K562 (cell line): Measurements from ENCODE around the gene LRRC51. TPM values are rescaled to one million over a fixed set of nuclear protein-coding genes. Genes with fewer than 3 reads are reported as not detected.

Experiments
- ATAC-seq: fragments of 200-7000 bp; cut with Tn5 transposase; 3 replicates; pipeline ENCODE4 v1.9.1; 2020; ENCODE audit warnings: moderate library complexity
- BruUV-seq: library from RNA; stranded (reverse); fragments of 400-500 nt; replicated peaks from 2 replicates; lab custom pipeline; 2021; lab: Mats Ljungman, UMichigan
- CTCF ChIA-PET: fragments of 300-600 bp; formaldehyde crosslinking; extraction: SDS; loops from one replicate; lab custom pipeline; 2021; ENCODE audit warnings: low intra/inter-chr PET ratio; lab: Yijun Ruan, JAX
- POLR2A ChIA-PET: fragments of 300-600, 350-650 bp; sonication (Branson Sonifier 250); formaldehyde crosslinking; extraction: SDS; loops from one replicate; lab custom pipeline; 2021; ENCODE audit warnings: antibody characterized with exemption, inconsistent platforms; lab: Yijun Ruan, JAX
- DNase-seq, 4 experiments: peaks; one replicate each; pipeline versions ENCODE4 v3.0.0 to v3.0.0-alpha.2; 2011 to 2018; ENCODE audit warnings: low spot score in 3 of 4, mixed read lengths in 3 of 4; ENCODE audit errors: extremely low read depth in 1 of 4
- FAIRE-seq: peaks from 2 replicates; lab custom pipeline; 2011; peaks lifted over from hg19 to GRCh38; lab: Jason Lieb, UNC
- H2AFZ ChIP-seq: 2 replicates; pipeline ENCODE4 v1.6.0; 2011; ENCODE audit warnings: low read depth, low read length, control low read depth, inconsistent platforms
- H3K27ac ChIP-seq: fragments of 200-600 bp; 3 replicates; pipeline ENCODE4 v1.8.0; 2011; ENCODE audit warnings: low read depth, mild to moderate bottlenecking, control low read depth, inconsistent platforms, low read length, moderate library complexity, mixed read lengths; ENCODE audit errors: extremely low read depth
- H3K27me3 ChIP-seq, 2 experiments: fragments of 300-600 bp in 1 of 2; 2 replicates in 1 of 2; 3 replicates in 1 of 2; pipeline versions ENCODE4 v1.6.0 to v1.8.0; 2011; ENCODE audit warnings: inconsistent platforms in 2 of 2, low read length in 2 of 2, mild to moderate bottlenecking in 1 of 2, mixed read lengths in 1 of 2, moderate library complexity in 1 of 2; ENCODE audit not compliant: control insufficient read depth in 2 of 2, insufficient read depth in 2 of 2
- H3K36me3 ChIP-seq: fragments of 300-600 bp; 3 replicates; pipeline ENCODE4 v1.8.0; 2011; ENCODE audit warnings: mild to moderate bottlenecking, low read length, inconsistent platforms; ENCODE audit not compliant: control insufficient read depth, insufficient read depth
- H3K4me1 ChIP-seq, 2 experiments: fragments of 200-600 bp in 1 of 2; replicated peaks in 1 of 2; 2 replicates in 1 of 2; 3 replicates in 1 of 2; pipeline versions ENCODE4 v1.5.1 to v1.8.0; 2011; ENCODE audit warnings: inconsistent platforms in 2 of 2, low read length in 2 of 2, mild to moderate bottlenecking in 1 of 2, mixed read lengths in 1 of 2, moderate library complexity in 1 of 2; ENCODE audit not compliant: control insufficient read depth in 2 of 2, insufficient read depth in 2 of 2
- H3K4me2 ChIP-seq: 2 replicates; pipeline ENCODE4 v1.6.1; 2011; ENCODE audit warnings: low read length, control low read depth, inconsistent platforms, mixed read lengths; ENCODE audit not compliant: insufficient read depth
- H3K4me3 ChIP-seq: fragments of 200-600 bp; sonication (generic), shearing (Covaris generic); 2 replicates; pipeline ENCODE4 v1.5.1; 2016; ENCODE audit warnings: control low read depth, inconsistent platforms
- H3K79me2 ChIP-seq: fragments of 200-600 bp; 3 replicates; pipeline ENCODE4 v1.8.0; 2011; ENCODE audit warnings: low read length, inconsistent platforms; ENCODE audit not compliant: control insufficient read depth, insufficient read depth
- H3K9ac ChIP-seq, 2 experiments: 2 replicates each; pipeline versions ENCODE4 v1.6.0 to v1.6.1; 2011; ENCODE audit warnings: low read depth in 2 of 2, low read length in 2 of 2, control low read depth in 1 of 2, inconsistent platforms in 1 of 2, mild to moderate bottlenecking in 1 of 2, mixed read lengths in 1 of 2; ENCODE audit not compliant: insufficient read depth in 1 of 2
- H3K9me1 ChIP-seq: one replicate; pipeline ENCODE4 v1.6.0; 2011; ENCODE audit warnings: inconsistent platforms, mild to moderate bottlenecking, low read length, moderate library complexity; ENCODE audit not compliant: control insufficient read depth, insufficient read depth
- H3K9me3 ChIP-seq: replicated peaks from 2 replicates; pipeline ENCODE4 v1.5.1; 2011; ENCODE audit warnings: low read depth, low read length, inconsistent platforms; ENCODE audit not compliant: control insufficient read depth, insufficient read depth
- H4K20me1 ChIP-seq: replicated peaks from 2 replicates; pipeline ENCODE4 v1.6.1; 2011; ENCODE audit warnings: low read length, inconsistent platforms, mixed read lengths; ENCODE audit not compliant: control insufficient read depth, insufficient read depth
- MAZ ChIP-seq, 2 experiments: fragments of 450-650 bp in 1 of 2; sonication (generic) in 1 of 2; formaldehyde crosslinking; IDR thresholded peaks in 1 of 2; conservative IDR thresholded peaks in 1 of 2; 2 replicates each; pipeline versions ENCODE4 v1.4.0 to v1.5.0; 2020; ENCODE audit warnings: mild to moderate bottlenecking in 1 of 2, missing genetic modification reagents in 1 of 2
- ZNF347 ChIP-seq: fragments of 450-650 bp; formaldehyde crosslinking; IDR thresholded peaks from 2 replicates; pipeline ENCODE4 v1.4.0; 2020; ENCODE audit warnings: low read depth, mild to moderate bottlenecking, moderate library complexity
- WGBS: fragments of 100-300 bp; shearing (Covaris generic); methylation state at CpG from one replicate; pipeline ENCODE4 v1.1.6; 2016; ENCODE audit warnings: low coverage, mixed read lengths; ENCODE audit not compliant: insufficient coverage; ENCODE audit errors: missing lambda C conversion rate; 5-methylcytosine and 5-hydroxymethylcytosine counted together
- in situ Hi-C: fragments of 300-500 bp; cut with MboI; formaldehyde crosslinking; loops from 4 replicates; pipeline ENCODE4 v1.15.0; 2018; ENCODE audit warnings: inconsistent platforms, mixed read lengths
- intact Hi-C: fragments of 100-400 bp; cut with micrococcal nuclease; formaldehyde crosslinking; loops from 2 replicates; pipeline ENCODE4 v1.14.2; 2022
- polyA plus RNA-seq, 8 experiments: library from polyadenylated mRNA; depleted of rRNA in 4 of 8; stranded (reverse) in 5 of 8; unstranded in 3 of 8; fragments of >200 nt; fragmentation: Nextera tagmentation in 2 of 8; fragmentation: Illumina TruSeq in 1 of 8; extraction: Ambion mirVana in 2 of 8; extraction: Trizol in 1 of 8; gene quantifications; 2 replicates each; pipeline versions ENCODE4 v1.2.1 to v1.2.3, GENCODE V29; 2011 to 2014; ENCODE audit warnings: inconsistent platforms in 1 of 8, missing spikeins in 1 of 8
- total RNA-seq, 7 experiments: library from RNA; depleted of rRNA in 6 of 7; stranded (reverse); fragments of >200 nt in 6 of 7; fragmentation: Illumina TruSeq in 2 of 7; extraction: Trizol in 2 of 7; gene quantifications; 2 replicates each; pipeline versions ENCODE4 v1.2.1 to v1.2.3, GENCODE V29; 2011 to 2021; ENCODE audit warnings: low replicate concordance in 1 of 7
- TF ChIP-seq, protein P1 (sequence below), 2 experiments: fragments of 200-800 bp in 1 of 2; sonication (Bioruptor generic) in 1 of 2; sonication (generic) in 1 of 2; formaldehyde crosslinking in 1 of 2; IDR thresholded peaks in 1 of 2; conservative IDR thresholded peaks in 1 of 2; 2 replicates each; pipeline versions ENCODE4 v1.5.0 to v1.6.1; 2016 to 2020; ENCODE audit warnings: missing compliant biosample characterization in 1 of 2, missing genetic modification characterization in 1 of 2, missing genetic modification reagents in 1 of 2

LRRC51 gene
- total and polyA plus RNA-seq, 9 of the 15 experiments (the other 6 are each of a cell fraction or from before 2014, with no cell fraction given) = 4.7 to 10.6 (median 5.6) TPM

DNA sequence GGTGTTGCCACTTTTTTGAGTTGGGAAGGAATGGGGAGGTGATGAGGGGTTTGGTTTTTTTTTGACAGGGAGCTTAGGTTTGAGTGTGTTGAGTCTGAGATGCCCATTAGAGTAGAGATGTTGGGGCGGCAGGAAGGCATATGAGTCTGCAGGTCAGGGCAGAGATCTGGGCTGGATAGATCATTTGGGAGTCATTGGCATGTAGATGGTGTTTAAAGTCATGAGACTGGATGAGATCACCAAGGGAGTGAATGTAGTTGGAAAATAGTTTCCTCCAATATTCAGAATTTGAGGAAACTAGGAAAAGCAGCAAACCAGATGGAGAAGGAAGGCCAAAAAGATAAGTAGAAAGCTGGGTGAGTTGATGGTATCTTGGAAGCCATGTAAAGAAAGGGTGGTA lies 33.9 kb downstream of the LRRC51 start:
- H3K4me1 ChIP-seq = peaks cover 20 to 42% of the 10 kb centered on the region in 2 experiments
- H3K36me3 ChIP-seq = peaks cover 10% of the 10 kb centered on the region; the same call in 2 of the 3 replicates
- DNase-seq = no peak
- no peak for ATAC-seq
- WGBS = 83% methylated on average over 1 of the region's 1 CpG
- no peak overlapping the region for H3K4me3 ChIP-seq
- in situ Hi-C loops (no loop called here), intact Hi-C loops (no loop called here)
- H3K27ac ChIP-seq = no peak overlapping the region
- BruUV-seq = no TSS peak
- H4K20me1 ChIP-seq = no peaks in the 10 kb centered on the region
- no peaks in the 10 kb centered on the region for H3K27me3 ChIP-seq
- H3K9ac ChIP-seq = no peak overlapping the region
- ChIA-PET CTCF (no interaction called here), POLR2A (no interaction called here)
- no peak overlapping the region for H3K4me2 ChIP-seq
- H3K9me1 ChIP-seq = no peaks in the 10 kb centered on the region
- TF ChIP-seq, protein P1, sequence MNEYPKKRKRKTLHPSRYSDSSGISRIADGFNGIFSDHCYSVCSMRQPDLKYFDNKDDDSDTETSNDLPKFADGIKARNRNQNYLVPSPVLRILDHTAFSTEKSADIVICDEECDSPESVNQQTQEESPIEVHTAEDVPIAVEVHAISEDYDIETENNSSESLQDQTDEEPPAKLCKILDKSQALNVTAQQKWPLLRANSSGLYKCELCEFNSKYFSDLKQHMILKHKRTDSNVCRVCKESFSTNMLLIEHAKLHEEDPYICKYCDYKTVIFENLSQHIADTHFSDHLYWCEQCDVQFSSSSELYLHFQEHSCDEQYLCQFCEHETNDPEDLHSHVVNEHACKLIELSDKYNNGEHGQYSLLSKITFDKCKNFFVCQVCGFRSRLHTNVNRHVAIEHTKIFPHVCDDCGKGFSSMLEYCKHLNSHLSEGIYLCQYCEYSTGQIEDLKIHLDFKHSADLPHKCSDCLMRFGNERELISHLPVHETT (CRISPR knock-in tag; conservative IDR thresholded peaks at IDR 0.05 in 1 of 2, IDR thresholded peaks at IDR 0.05 in 1 of 2) = peak in 1 of 2 experiments; percentile 39; a peak in 1 of 4 replicates
- TF ChIP-seq MAZ (CRISPR knock-in tag; conservative IDR thresholded peaks at IDR 0.05 in 1 of 2, IDR thresholded peaks at IDR 0.05 in 1 of 2) (no peak), ZNF347 (CRISPR knock-in tag) (no peak)
- FAIRE-seq = no peak
- H3K9me3 ChIP-seq = no peaks in the 10 kb centered on the region
- peaks cover 3% of the 10 kb centered on the region; the same call in 1 of the 3 replicates for H3K79me2 ChIP-seq
- H2AFZ ChIP-seq = peak overlapping the region; percentile 56; the same call in 1 of the 2 replicates
